ENCODE data around the gene UPF3A.

DNA sequence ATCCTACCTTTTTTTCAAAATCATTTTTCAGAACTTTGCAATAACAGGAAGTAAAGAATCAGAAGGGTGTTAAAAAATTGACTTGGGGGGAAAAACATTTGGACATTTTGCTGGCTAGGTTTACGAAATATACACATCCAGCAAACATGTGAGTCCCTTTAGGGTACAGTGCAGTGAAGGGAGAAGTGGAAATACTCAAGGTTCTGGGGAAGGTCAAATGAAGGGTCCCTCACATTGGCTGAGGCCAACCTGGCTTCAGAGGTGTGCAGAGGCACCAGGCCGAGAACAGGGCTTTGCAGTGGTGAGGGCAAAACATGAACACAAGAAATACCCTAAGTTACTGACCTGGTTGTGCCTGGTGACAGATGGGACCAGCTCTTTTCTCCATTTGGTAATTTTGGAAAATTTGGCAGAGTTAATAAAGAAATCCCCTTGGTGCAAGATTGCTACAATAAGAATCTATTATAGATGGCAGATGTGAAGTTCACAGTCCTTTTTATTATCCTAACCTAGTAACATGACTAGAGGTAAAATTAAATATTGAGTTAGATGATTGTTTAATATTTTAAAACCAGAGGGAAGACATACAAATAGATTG is 1.5 kb upstream of the UPF3A start:
- TF ChIP-seq CTCF (IDR thresholded peaks at IDR 0.05) (no peak), POLR2A (IDR thresholded peaks at IDR 0.05) (no peak)
